Measurements from ENCODE around the gene KCNK13. TPM values are rescaled to one million over a fixed set of nuclear protein-coding genes. Genes with fewer than 3 reads are reported as not detected.
"Not testable (repeated sequence)": the region's sequence is repeated elsewhere in the genome, so short reads cannot be mapped to it uniquely, and the experiment has no call there.

Gene KCNK13
- total RNA-seq, 2 experiments from 2014 or later: not detected

GRCh38 chr14:90194706-90195105 is 132.9 kb downstream of the KCNK13 start:
- CTCF ChIA-PET: interaction anchor here (0.7 to 1.8 kb wide), 3 partner anchors 9 to 502 kb away, joined by 3 to 6 read pairs (median 4); no protein-coding TSS in a partner anchor
- H3K4me3 Mint-ChIP-seq: no peak overlapping the region
- no peak overlapping the region for H3K27ac Mint-ChIP-seq
- peaks cover 10% of the 10 kb centered on the region for H3K27me3 Mint-ChIP-seq
- DNase-seq (no peak), ATAC-seq (no peak)
- H3K36me3 Mint-ChIP-seq (ENCODE audit: low read depth): no peaks in the 10 kb centered on the region
- no peaks in the 10 kb centered on the region for H3K9me3 Mint-ChIP-seq
- POLR2A ChIA-PET: no interaction called here
- H3K4me1 Mint-ChIP-seq (ENCODE audit: low read depth): no peaks in the 10 kb centered on the region
- intact Hi-C loops (cut with micrococcal nuclease): no loop called here
- TF ChIP-seq, protein P1, sequence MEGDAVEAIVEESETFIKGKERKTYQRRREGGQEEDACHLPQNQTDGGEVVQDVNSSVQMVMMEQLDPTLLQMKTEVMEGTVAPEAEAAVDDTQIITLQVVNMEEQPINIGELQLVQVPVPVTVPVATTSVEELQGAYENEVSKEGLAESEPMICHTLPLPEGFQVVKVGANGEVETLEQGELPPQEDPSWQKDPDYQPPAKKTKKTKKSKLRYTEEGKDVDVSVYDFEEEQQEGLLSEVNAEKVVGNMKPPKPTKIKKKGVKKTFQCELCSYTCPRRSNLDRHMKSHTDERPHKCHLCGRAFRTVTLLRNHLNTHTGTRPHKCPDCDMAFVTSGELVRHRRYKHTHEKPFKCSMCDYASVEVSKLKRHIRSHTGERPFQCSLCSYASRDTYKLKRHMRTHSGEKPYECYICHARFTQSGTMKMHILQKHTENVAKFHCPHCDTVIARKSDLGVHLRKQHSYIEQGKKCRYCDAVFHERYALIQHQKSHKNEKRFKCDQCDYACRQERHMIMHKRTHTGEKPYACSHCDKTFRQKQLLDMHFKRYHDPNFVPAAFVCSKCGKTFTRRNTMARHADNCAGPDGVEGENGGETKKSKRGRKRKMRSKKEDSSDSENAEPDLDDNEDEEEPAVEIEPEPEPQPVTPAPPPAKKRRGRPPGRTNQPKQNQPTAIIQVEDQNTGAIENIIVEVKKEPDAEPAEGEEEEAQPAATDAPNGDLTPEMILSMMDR (IDR thresholded peaks at IDR 0.05): no peak

- ATAC-seq (no peak), DNase-seq (no peak)
- Mint-ChIP-seq H3K4me3 (no peak overlapping the region), H3K4me1 (ENCODE audit: low read depth) (no peaks in the 10 kb centered on the region), H3K27ac (no peak overlapping the region), H3K36me3 (ENCODE audit: low read depth) (no peaks in the 10 kb centered on the region), H3K27me3 (peaks cover 12% of the 10 kb centered on the region), H3K9me3 (peaks cover 5% of the 10 kb centered on the region)
- TF ChIP-seq, protein P1 (IDR thresholded peaks at IDR 0.05): no peak
- ChIA-PET CTCF (no interaction called here), POLR2A (interaction anchor here (0.6 kb wide), 1 partner anchor 1558 kb away, joined by 3 read pairs; no protein-coding TSS in a partner anchor)
- intact Hi-C loops (cut with micrococcal nuclease): no loop called here
Observed at GRCh38 chr14:90198541-90199060, 136.8 kb downstream of the KCNK13 start.

DNA sequence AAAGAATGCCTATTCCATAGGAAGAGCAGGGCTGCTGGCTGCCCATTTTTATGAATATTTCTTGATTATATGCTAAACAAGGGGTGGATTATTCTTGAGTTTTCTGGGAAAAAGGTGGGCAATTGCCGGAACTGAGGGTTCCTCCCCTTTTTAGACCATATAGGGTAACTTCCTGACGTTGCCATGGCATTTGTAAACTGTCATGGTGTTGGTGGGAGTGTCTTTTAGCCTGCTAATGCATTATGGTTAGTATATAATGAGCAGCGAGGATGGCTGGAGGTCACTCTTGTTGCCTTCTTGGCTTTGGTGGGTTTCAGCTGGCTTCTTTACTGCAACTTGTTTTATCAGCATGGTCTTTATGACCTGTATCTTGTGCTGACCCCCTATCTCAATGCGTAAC is 138.8 kb downstream of the KCNK13 start:
- H3K36me3 Mint-ChIP-seq (ENCODE audit: low read depth); H3K4me1 Mint-ChIP-seq (ENCODE audit: low read depth); CTCF ChIA-PET; intact Hi-C loops (cut with micrococcal nuclease); H3K27ac Mint-ChIP-seq; H3K9me3 Mint-ChIP-seq; ATAC-seq; DNase-seq; H3K4me3 Mint-ChIP-seq; POLR2A ChIA-PET: not testable (repeated sequence)
- H3K27me3 Mint-ChIP-seq: peaks cover 11% of the 10 kb centered on the region

DNA sequence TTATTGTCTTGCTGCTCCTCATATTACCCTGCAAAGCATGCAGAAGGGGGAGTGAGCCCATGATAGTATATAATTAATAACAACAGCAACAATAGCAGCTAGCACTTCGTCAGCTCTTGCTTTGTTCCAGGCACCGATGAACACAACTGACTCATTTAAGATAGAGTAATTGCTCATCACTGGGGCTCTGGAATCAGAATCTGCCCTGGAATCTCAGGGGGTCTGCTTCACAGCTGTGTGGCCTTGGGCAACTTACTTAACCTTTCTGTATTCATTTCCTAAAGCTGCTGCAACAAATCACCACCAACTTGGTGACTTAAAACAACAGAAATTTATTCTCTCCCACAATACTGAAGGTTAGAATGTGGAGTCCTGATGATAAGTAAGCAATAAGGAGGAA is 139.6 kb downstream of the KCNK13 start:
- Mint-ChIP-seq H3K9me3 (peaks cover 6% of the 10 kb centered on the region), H3K4me1 (ENCODE audit: low read depth) (no peaks in the 10 kb centered on the region), H3K36me3 (ENCODE audit: low read depth) (no peaks in the 10 kb centered on the region), H3K27ac (no peak overlapping the region), H3K27me3 (peaks cover 8% of the 10 kb centered on the region), H3K4me3 (no peak overlapping the region)
- DNase-seq: no peak
- POLR2A ChIA-PET: no interaction called here
- CTCF ChIA-PET: no interaction called here
- no peak for ATAC-seq
- intact Hi-C loops (cut with micrococcal nuclease): no loop called here
- TF ChIP-seq, protein P1 (IDR thresholded peaks at IDR 0.05): no peak

DNA sequence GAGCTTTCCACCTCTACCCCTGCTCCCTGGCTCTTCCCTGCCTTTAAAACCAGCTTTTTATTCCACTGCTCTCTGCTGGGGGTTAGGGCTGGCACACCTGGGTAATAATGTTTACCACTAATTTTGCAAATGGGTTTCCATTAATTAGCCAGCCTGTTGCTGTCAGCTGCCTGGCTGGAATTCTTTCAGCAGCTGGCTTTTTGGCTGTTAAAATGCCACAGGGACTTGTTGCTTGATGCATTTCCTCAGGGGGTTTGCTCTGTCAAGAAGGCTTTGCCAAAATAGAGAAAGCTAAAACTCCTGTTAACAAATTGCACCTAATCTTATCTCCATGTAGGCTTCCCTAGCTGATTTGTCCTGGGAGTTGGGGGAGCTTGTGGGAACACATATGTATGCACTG is 142.7 kb downstream of the KCNK13 start:
- ChIA-PET CTCF (interaction anchor here (1.2 to 1.8 kb wide), 2 partner anchors 10 to 32 kb away, joined by 5 to 6 read pairs; no protein-coding TSS in a partner anchor), POLR2A (no interaction called here)
- TF ChIP-seq, protein P1 (IDR thresholded peaks at IDR 0.05): no peak
- Mint-ChIP-seq H3K4me3 (no peak overlapping the region), H3K27ac (no peak overlapping the region), H3K4me1 (ENCODE audit: low read depth) (no peaks in the 10 kb centered on the region), H3K36me3 (ENCODE audit: low read depth) (no peaks in the 10 kb centered on the region), H3K9me3 (peaks cover 6% of the 10 kb centered on the region), H3K27me3 (peaks cover 8% of the 10 kb centered on the region)
- intact Hi-C loops (cut with micrococcal nuclease): no loop called here
- DNase-seq (no peak), ATAC-seq (no peak)
